ENCODE data around the gene ARFGEF3.

DNA sequence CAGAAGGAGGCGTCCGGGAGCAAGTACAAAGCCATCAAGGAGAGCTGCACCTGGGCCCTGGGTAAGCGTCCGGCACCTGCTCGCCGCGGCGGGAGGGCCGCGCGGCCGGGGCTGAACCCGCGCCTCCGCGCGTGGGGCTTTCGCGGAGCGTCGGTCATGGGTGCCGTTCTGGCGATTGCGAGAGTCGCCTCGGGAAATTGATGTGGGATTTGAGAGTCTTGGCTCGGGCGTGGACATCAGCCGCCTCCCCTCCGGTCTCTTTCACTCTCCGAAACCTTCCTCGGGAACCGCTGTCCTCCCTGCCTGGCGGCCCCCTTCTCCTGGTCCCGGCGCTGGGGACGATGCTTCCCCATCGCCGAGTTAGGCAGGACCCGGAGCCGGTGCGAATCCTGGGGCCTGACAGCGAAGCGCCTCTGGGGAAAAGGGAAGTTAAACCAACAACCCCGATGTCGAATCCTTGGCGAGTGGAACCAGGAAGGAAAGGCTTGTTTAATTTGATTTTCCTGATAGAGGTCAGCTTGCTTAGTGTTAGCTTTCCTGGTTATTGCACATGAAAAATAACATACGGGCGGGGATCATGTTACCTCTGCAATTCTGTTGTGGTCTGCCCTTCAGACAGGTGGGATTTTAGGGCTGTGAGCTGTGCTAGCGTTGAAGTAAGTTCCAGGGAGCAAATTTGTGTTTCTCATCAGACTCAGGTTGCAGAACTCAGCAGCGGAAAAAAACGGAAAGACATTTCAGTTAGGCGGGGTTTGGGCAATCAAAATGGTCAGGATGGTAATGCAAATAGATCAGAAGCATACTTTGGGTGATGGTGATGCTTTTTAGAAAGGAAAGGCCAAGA is 594 bp downstream of the ARFGEF3 start:
- TF ChIP-seq POLR2AphosphoS5 (IDR thresholded peaks at IDR 0.05; ENCODE audit: low read depth, low read length) (no peak), TAF1 (IDR thresholded peaks at IDR 0.05; ENCODE audit: borderline replicate concordance, insufficient read depth, low read length) (no peak)
- TF ChIP-seq, protein P1, sequence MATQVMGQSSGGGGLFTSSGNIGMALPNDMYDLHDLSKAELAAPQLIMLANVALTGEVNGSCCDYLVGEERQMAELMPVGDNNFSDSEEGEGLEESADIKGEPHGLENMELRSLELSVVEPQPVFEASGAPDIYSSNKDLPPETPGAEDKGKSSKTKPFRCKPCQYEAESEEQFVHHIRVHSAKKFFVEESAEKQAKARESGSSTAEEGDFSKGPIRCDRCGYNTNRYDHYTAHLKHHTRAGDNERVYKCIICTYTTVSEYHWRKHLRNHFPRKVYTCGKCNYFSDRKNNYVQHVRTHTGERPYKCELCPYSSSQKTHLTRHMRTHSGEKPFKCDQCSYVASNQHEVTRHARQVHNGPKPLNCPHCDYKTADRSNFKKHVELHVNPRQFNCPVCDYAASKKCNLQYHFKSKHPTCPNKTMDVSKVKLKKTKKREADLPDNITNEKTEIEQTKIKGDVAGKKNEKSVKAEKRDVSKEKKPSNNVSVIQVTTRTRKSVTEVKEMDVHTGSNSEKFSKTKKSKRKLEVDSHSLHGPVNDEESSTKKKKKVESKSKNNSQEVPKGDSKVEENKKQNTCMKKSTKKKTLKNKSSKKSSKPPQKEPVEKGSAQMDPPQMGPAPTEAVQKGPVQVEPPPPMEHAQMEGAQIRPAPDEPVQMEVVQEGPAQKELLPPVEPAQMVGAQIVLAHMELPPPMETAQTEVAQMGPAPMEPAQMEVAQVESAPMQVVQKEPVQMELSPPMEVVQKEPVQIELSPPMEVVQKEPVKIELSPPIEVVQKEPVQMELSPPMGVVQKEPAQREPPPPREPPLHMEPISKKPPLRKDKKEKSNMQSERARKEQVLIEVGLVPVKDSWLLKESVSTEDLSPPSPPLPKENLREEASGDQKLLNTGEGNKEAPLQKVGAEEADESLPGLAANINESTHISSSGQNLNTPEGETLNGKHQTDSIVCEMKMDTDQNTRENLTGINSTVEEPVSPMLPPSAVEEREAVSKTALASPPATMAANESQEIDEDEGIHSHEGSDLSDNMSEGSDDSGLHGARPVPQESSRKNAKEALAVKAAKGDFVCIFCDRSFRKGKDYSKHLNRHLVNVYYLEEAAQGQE (IDR thresholded peaks at IDR 0.05; ENCODE audit: insufficient read depth in 1 of 2, low read depth in 2 of 2, low read length in 2 of 2), result no peak
